HEK293 (cell line): ENCODE measurements around the gene MTMR1.

Experiments
- ATF2 ChIP-seq: fragments of 450-650 bp; formaldehyde crosslinking; IDR thresholded peaks from 2 replicates; pipeline ENCODE4 v1.5.1; 2016; ENCODE audit warnings: missing biosample characterization, missing genetic modification characterization, low read depth
- BCL11A ChIP-seq: fragments of 450-650 bp; formaldehyde crosslinking; IDR thresholded peaks from 2 replicates; pipeline ENCODE4 v1.5.1; 2016; ENCODE audit warnings: low read depth, missing biosample characterization, missing genetic modification characterization
- HOXD13 ChIP-seq: sonication (generic); formaldehyde crosslinking; IDR thresholded peaks from 2 replicates; pipeline ENCODE4 v1.8.0; 2022; ENCODE audit warnings: missing genetic modification reagents, borderline replicate concordance
- ZNF138 ChIP-seq: fragments of 450-650 bp; formaldehyde crosslinking; IDR thresholded peaks from 2 replicates; pipeline ENCODE4 v1.5.1; 2016; ENCODE audit warnings: missing biosample characterization, missing genetic modification characterization, borderline replicate concordance
- ZNF211 ChIP-seq: fragments of 450-650 bp; formaldehyde crosslinking; IDR thresholded peaks from 2 replicates; pipeline ENCODE4 v1.5.1; 2016; ENCODE audit warnings: low read depth, missing biosample characterization, missing genetic modification characterization
- ZNF274 ChIP-seq, 2 experiments: fragments of 200-500 bp in 1 of 2; fragments of 450-650 bp in 1 of 2; sonication (Bioruptor generic) in 1 of 2; formaldehyde crosslinking in 1 of 2; IDR thresholded peaks; 2 replicates each; pipeline versions ENCODE4 v1.5.1 to v1.6.1; 2014 to 2016; ENCODE audit warnings: borderline replicate concordance in 1 of 2, inconsistent platforms in 1 of 2, low read length in 1 of 2, missing biosample characterization in 1 of 2, missing genetic modification characterization in 1 of 2
- ZNF501 ChIP-seq: fragments of 450-650 bp; formaldehyde crosslinking; IDR thresholded peaks from 2 replicates; pipeline ENCODE4 v1.5.1; 2016; ENCODE audit warnings: missing biosample characterization, missing genetic modification characterization
- ZNF701 ChIP-seq: fragments of 450-650 bp; formaldehyde crosslinking; IDR thresholded peaks from 2 replicates; pipeline ENCODE4 v1.5.1; 2016; ENCODE audit warnings: missing biosample characterization, missing genetic modification characterization
- ZNF777 ChIP-seq: fragments of 450-650 bp; formaldehyde crosslinking; IDR thresholded peaks from 2 replicates; pipeline ENCODE4 v1.5.1; 2017; ENCODE audit warnings: missing biosample characterization, missing genetic modification characterization, borderline replicate concordance
- TF ChIP-seq, protein P1 (sequence below): fragments of 450-650 bp; formaldehyde crosslinking; IDR thresholded peaks from 2 replicates; pipeline ENCODE4 v1.5.1; 2016; ENCODE audit warnings: missing biosample characterization, missing genetic modification characterization

GRCh38 chrX:150692296-150692695 lies 900 bp upstream of the MTMR1 start:
- TF ChIP-seq, protein P1, sequence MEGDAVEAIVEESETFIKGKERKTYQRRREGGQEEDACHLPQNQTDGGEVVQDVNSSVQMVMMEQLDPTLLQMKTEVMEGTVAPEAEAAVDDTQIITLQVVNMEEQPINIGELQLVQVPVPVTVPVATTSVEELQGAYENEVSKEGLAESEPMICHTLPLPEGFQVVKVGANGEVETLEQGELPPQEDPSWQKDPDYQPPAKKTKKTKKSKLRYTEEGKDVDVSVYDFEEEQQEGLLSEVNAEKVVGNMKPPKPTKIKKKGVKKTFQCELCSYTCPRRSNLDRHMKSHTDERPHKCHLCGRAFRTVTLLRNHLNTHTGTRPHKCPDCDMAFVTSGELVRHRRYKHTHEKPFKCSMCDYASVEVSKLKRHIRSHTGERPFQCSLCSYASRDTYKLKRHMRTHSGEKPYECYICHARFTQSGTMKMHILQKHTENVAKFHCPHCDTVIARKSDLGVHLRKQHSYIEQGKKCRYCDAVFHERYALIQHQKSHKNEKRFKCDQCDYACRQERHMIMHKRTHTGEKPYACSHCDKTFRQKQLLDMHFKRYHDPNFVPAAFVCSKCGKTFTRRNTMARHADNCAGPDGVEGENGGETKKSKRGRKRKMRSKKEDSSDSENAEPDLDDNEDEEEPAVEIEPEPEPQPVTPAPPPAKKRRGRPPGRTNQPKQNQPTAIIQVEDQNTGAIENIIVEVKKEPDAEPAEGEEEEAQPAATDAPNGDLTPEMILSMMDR (tag by site-specific recombination), result no peak
- no peak for TF ChIP-seq ZNF211
- no peak for TF ChIP-seq ZNF777 (tag by site-specific recombination)
- no peak for TF ChIP-seq ZNF138 (tag by site-specific recombination)
- TF ChIP-seq BCL11A (tag by site-specific recombination), result no peak
- no peak for TF ChIP-seq ZNF274 (IDR thresholded peaks at IDR 0.05; ENCODE audit: low read length)
- no peak for TF ChIP-seq ZNF274 (tag by site-specific recombination; IDR thresholded peaks at IDR 0.05; ENCODE audit: borderline replicate concordance)
- no peak for TF ChIP-seq HOXD13 (CRISPR knock-in tag)
- TF ChIP-seq ATF2, result no peak
- no peak for TF ChIP-seq ZNF501 (tag by site-specific recombination)
- TF ChIP-seq ZNF701, result no peak
